Thymus (tissue), 11 donors: ENCODE results near the gene DPP3. TPM values are rescaled to one million over a fixed set of nuclear protein-coding genes. Genes with fewer than 3 reads are reported as not detected.

Experiments
- DNase-seq, 9 donors: peaks; one replicate each; pipeline ENCODE4 v3.0.0-alpha.2; 2013; ENCODE audit warnings: low spot score in 9 of 9, low read depth in 6 of 9, missing footprints in 1 of 9
- H3K27ac ChIP-seq, 2 donors: one replicate each; pipeline ENCODE4 v1.5.1; 2013; ENCODE audit warnings: control low read depth in 1 of 2, low read depth in 1 of 2, low read length in 1 of 2, mild to moderate bottlenecking in 1 of 2, moderate library complexity in 1 of 2
- H3K27me3 ChIP-seq, 2 donors: one replicate each; pipeline ENCODE4 v1.5.1; 2013; ENCODE audit warnings: low read length in 1 of 2; ENCODE audit not compliant: control insufficient read depth in 2 of 2, insufficient read depth in 1 of 2
- H3K36me3 ChIP-seq, 2 donors: one replicate each; pipeline ENCODE4 v1.5.1; 2013; ENCODE audit warnings: low read length in 1 of 2, mild to moderate bottlenecking in 1 of 2, moderate library complexity in 1 of 2; ENCODE audit not compliant: control insufficient read depth in 2 of 2, insufficient read depth in 2 of 2
- H3K4me1 ChIP-seq, 2 donors: one replicate each; pipeline ENCODE4 v1.5.1; 2013; ENCODE audit warnings: low read length in 2 of 2; ENCODE audit not compliant: control insufficient read depth in 2 of 2, insufficient read depth in 2 of 2
- H3K4me3 ChIP-seq, 2 donors: one replicate each; pipeline ENCODE4 v1.5.1; 2013; ENCODE audit warnings: low read length in 2 of 2, control low read depth in 1 of 2, mild to moderate bottlenecking in 1 of 2
- H3K9me3 ChIP-seq, 2 donors: one replicate each; pipeline ENCODE4 v1.5.1; 2013; ENCODE audit warnings: low read length in 1 of 2, mild to moderate bottlenecking in 1 of 2; ENCODE audit not compliant: control insufficient read depth in 2 of 2, insufficient read depth in 1 of 2
- WGBS: extraction: QIAGEN DNeasy Blood & Tissue Kit; methylation state at CpG from one replicate; pipeline ENCODE4 v1.1.7; 2013; 5-methylcytosine and 5-hydroxymethylcytosine counted together
- polyA plus RNA-seq: library from polyadenylated mRNA; stranded (reverse); fragments of 200-250 nt; gene quantifications from one replicate; pipeline ENCODE4 v1.2.3, GENCODE V29; 2013
- total RNA-seq: library from RNA; stranded (reverse); fragments of 120-200 nt; gene quantifications from one replicate; pipeline ENCODE4 v1.2.4, GENCODE V29; 2013
- donor health status: healthy.

The DPP3 gene
- total and polyA plus RNA-seq, 2 donors, result 23.2 to 36.4 TPM

DNA sequence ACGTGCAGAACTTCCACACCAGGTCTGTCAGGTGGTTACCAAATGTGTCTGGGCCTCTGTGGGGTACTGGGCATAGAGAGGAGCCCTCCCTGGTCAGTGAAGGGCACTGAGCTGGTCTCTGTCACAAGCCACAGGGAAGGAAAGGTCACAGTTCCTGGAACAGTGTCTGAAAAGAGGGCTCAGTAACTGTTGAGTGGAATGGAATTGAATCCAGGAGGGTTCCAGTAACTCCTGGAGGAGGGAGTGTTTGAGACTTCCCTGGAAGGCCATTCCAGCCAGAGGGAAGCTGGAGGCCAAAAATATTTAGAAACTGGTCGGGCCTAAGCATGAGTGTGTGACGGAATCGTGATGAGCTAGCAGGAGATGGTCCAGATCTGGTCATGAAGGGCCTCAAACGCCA lies 74.4 kb downstream of the DPP3 start:
- no peak overlapping the region for H3K27ac ChIP-seq
- DNase-seq, result no peak
- no peaks in the 10 kb centered on the region for H3K36me3 ChIP-seq
- H3K4me3 ChIP-seq, result no peak overlapping the region
- H3K27me3 ChIP-seq, result peaks cover 9 to 62% of the 10 kb centered on the region in 2 donors
- no peaks in the 10 kb centered on the region for H3K9me3 ChIP-seq
- 90% methylated on average over 5 of the region's 5 CpGs for WGBS
- peaks cover 0 to 5% of the 10 kb centered on the region in 2 donors for H3K4me1 ChIP-seq

DNA sequence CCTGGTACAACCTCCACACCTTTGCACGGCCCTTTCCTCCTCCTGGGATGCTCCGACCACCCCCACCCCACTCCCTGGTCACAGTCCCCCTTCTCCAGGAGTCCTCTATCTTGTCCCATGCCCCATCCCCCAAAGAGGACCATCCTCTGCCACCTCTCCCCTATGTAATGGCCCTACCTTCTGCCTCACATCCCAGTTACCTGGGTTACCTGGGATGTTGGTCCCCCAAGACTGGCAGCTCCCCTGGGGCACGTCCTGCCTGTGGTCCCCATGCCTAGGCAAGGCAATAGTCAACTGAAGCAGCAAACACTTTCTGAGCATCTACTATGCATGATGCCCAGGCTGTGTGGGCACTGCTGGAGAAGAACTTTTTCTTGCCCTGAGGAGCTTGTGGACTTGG lies 75.2 kb downstream of the DPP3 start:
- H3K4me1 ChIP-seq, result peaks cover 0 to 5% of the 10 kb centered on the region in 2 donors
- no peak for DNase-seq
- no peaks in the 10 kb centered on the region for H3K36me3 ChIP-seq
- 86% methylated on average over 3 of the region's 3 CpGs for WGBS
- no peak overlapping the region for H3K27ac ChIP-seq
- peaks cover 9 to 62% of the 10 kb centered on the region in 2 donors for H3K27me3 ChIP-seq
- H3K9me3 ChIP-seq, result no peaks in the 10 kb centered on the region
- no peak overlapping the region for H3K4me3 ChIP-seq

DNA sequence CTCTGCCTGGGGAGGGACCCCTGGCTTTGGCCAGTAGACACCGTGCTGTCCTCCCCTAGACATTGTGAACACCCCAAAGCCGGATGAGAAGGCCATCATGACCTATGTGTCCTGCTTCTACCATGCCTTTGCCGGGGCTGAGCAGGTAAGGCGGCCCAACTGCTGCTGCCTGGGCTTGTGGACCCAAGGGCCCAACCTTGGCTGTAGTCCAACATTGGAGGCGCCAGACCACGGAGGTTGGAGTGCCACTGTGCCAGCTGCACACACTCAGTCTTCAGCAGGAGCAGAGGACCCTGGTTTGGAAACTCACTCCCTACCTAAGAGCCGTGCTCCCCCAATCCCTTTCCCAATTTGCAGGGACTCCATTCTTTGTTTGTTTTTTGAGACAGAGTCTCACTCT lies 75.9 kb downstream of the DPP3 start:
- 91% methylated on average over 7 of the region's 7 CpGs for WGBS
- no peaks in the 10 kb centered on the region for H3K9me3 ChIP-seq
- H3K27me3 ChIP-seq, result peaks cover 9 to 59% of the 10 kb centered on the region in 2 donors
- peaks cover 0 to 5% of the 10 kb centered on the region in 2 donors for H3K4me1 ChIP-seq
- H3K36me3 ChIP-seq, result no peaks in the 10 kb centered on the region
- no peak overlapping the region for H3K4me3 ChIP-seq
- DNase-seq, result no peak
- no peak overlapping the region for H3K27ac ChIP-seq

DNA sequence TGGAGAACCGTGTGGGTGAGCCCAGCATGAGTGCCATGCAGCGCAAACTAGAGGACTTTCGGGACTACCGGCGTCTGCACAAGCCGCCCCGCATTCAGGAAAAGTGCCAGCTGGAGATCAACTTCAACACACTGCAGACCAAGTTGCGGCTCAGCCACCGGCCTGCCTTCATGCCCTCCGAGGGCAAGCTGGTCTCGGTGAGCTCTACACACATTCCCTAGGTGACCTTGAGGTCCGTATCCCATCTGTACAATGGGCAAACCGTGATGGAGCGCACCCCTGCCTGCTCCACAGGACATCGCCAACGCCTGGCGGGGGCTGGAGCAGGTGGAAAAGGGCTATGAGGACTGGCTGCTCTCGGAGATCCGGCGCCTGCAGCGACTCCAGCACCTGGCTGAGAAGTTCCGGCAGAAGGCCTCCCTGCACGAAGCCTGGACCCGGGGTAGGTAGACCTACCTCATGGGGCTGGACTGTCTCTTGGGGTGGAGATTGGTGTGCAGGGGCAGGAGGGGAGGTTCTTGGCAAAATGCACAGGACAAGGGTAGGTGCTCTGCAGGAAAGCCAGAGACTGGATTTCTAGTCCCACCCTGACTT lies 77.6 kb downstream of the DPP3 start:
- peaks cover 9 to 58% of the 10 kb centered on the region in 2 donors for H3K27me3 ChIP-seq
- H3K36me3 ChIP-seq, result no peaks in the 10 kb centered on the region
- WGBS, result 96% methylated on average over 24 of the region's 24 CpGs
- H3K27ac ChIP-seq, result no peak overlapping the region
- no peaks in the 10 kb centered on the region for H3K9me3 ChIP-seq
- no peak overlapping the region for H3K4me3 ChIP-seq
- no peak for DNase-seq
- H3K4me1 ChIP-seq, result peaks cover 0 to 5% of the 10 kb centered on the region in 2 donors

Other genes starting within 250 kb of the DPP3 start
- 12.6 TPM for gene KLC2, start 222.7 kb upstream of the DPP3 start, total RNA-seq
- gene KLC2, start 222.7 kb upstream of the DPP3 start, polyA plus RNA-seq, result 36.5 TPM
- gene RAB1B, start 211.8 kb upstream of the DPP3 start, total RNA-seq, result 80.8 TPM
- 105 TPM for gene RAB1B, start 211.8 kb upstream of the DPP3 start, polyA plus RNA-seq
- 1.6 TPM for gene CNIH2, start 202.3 kb upstream of the DPP3 start, total RNA-seq
- gene CNIH2, start 202.3 kb upstream of the DPP3 start, polyA plus RNA-seq, result 1.6 TPM
- gene YIF1A, start 191.3 kb upstream of the DPP3 start, total RNA-seq, result 44.2 TPM
- 57.3 TPM for gene YIF1A, start 191.3 kb upstream of the DPP3 start, polyA plus RNA-seq
- gene TMEM151A, start 188.5 kb upstream of the DPP3 start, total RNA-seq, result not detected
- 0.02 TPM for gene TMEM151A, start 188.5 kb upstream of the DPP3 start, polyA plus RNA-seq
- 3.0 TPM for gene CD248, start 163.4 kb upstream of the DPP3 start, total RNA-seq
- gene CD248, start 163.4 kb upstream of the DPP3 start, polyA plus RNA-seq, result 7.7 TPM
- gene RIN1, start 144.0 kb upstream of the DPP3 start, total RNA-seq, result 1.1 TPM
- gene RIN1, start 144.0 kb upstream of the DPP3 start, polyA plus RNA-seq, result 5.8 TPM
- gene BRMS1, start 135.3 kb upstream of the DPP3 start, total RNA-seq, result 43.1 TPM
- 63.0 TPM for gene BRMS1, start 135.3 kb upstream of the DPP3 start, polyA plus RNA-seq
- gene B4GAT1, start 132.8 kb upstream of the DPP3 start, total RNA-seq, result 9.9 TPM
- gene B4GAT1, start 132.8 kb upstream of the DPP3 start, polyA plus RNA-seq, result 10.3 TPM
- 1.6 TPM for gene SLC29A2, start 108.7 kb upstream of the DPP3 start, total RNA-seq
- gene SLC29A2, start 108.7 kb upstream of the DPP3 start, polyA plus RNA-seq, result 14.2 TPM
- gene NPAS4, start 59.4 kb upstream of the DPP3 start, total RNA-seq, result not detected
- gene NPAS4, start 59.4 kb upstream of the DPP3 start, polyA plus RNA-seq, result 0.05 TPM
- 84.3 TPM for gene MRPL11, start 41.6 kb upstream of the DPP3 start, total RNA-seq
- gene MRPL11, start 41.6 kb upstream of the DPP3 start, polyA plus RNA-seq, result 45.3 TPM
- 1.5 TPM for gene PELI3, start 13.5 kb upstream of the DPP3 start, total RNA-seq
- gene PELI3, start 13.5 kb upstream of the DPP3 start, polyA plus RNA-seq, result 2.4 TPM
- gene BBS1, start 30.2 kb downstream of the DPP3 start, total RNA-seq, result 11.0 TPM
- 14.1 TPM for gene BBS1, start 30.2 kb downstream of the DPP3 start, polyA plus RNA-seq
- 4.9 TPM for gene ZDHHC24, start 65.6 kb downstream of the DPP3 start, total RNA-seq
- gene ZDHHC24, start 65.6 kb downstream of the DPP3 start, polyA plus RNA-seq, result 11.3 TPM
- 0.05 TPM for gene ACTN3, start 66.5 kb downstream of the DPP3 start, total RNA-seq
- gene ACTN3, start 66.5 kb downstream of the DPP3 start, polyA plus RNA-seq, result 0.05 TPM
- gene CTSF, start 88.2 kb downstream of the DPP3 start, total RNA-seq, result 4.7 TPM
- 17.6 TPM for gene CTSF, start 88.2 kb downstream of the DPP3 start, polyA plus RNA-seq
- 0.14 TPM for gene CCDC87, start 112.6 kb downstream of the DPP3 start, total RNA-seq
- 0.23 TPM for gene CCDC87, start 112.6 kb downstream of the DPP3 start, polyA plus RNA-seq
- 33.9 TPM for gene CCS, start 112.8 kb downstream of the DPP3 start, total RNA-seq
- gene CCS, start 112.8 kb downstream of the DPP3 start, polyA plus RNA-seq, result 173 TPM
- gene RBM14, start 136.2 kb downstream of the DPP3 start, total RNA-seq, result 27.2 TPM
- gene RBM14, start 136.2 kb downstream of the DPP3 start, polyA plus RNA-seq, result 70.4 TPM
- gene RBM4, start 158.3 kb downstream of the DPP3 start, total RNA-seq, result 147 TPM
- gene RBM4, start 158.3 kb downstream of the DPP3 start, polyA plus RNA-seq, result 121 TPM
- gene RBM4B, start 197.5 kb downstream of the DPP3 start, total RNA-seq, result 18.2 TPM
- gene RBM4B, start 197.5 kb downstream of the DPP3 start, polyA plus RNA-seq, result 17.9 TPM
- gene SPTBN2, start 248.8 kb downstream of the DPP3 start, total RNA-seq, result 5.5 TPM
- 8.5 TPM for gene SPTBN2, start 248.8 kb downstream of the DPP3 start, polyA plus RNA-seq